ENCODE results near the gene PTPN18.

DNA sequence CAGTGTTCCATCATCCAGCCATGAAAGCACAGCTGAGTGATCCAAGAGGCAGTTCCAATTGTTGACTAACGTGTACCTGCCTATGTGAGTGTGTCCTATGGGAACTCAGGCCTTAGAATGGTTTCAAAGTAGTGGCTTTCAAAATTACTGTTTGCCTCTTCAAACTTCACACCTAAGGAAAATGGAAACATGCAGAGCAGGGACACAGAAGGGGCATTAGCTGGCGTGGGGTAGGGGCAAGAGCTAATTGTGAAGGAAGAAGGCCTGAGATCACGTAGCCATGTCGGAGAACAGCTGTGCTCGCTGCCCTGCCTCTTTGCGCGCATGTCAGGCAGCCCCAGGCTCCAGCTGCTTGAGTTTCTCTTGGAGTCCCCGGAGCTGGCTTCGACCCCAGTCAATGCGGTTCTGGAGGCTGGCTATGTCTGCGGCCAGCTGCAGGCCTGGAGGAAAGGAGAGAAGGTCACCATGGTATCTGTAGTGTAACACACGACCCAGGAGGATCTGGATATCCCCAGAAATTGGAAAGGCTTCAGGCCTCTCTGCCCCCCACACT is 17.0 kb upstream of the PTPN18 start:
- TF ChIP-seq, protein P1, sequence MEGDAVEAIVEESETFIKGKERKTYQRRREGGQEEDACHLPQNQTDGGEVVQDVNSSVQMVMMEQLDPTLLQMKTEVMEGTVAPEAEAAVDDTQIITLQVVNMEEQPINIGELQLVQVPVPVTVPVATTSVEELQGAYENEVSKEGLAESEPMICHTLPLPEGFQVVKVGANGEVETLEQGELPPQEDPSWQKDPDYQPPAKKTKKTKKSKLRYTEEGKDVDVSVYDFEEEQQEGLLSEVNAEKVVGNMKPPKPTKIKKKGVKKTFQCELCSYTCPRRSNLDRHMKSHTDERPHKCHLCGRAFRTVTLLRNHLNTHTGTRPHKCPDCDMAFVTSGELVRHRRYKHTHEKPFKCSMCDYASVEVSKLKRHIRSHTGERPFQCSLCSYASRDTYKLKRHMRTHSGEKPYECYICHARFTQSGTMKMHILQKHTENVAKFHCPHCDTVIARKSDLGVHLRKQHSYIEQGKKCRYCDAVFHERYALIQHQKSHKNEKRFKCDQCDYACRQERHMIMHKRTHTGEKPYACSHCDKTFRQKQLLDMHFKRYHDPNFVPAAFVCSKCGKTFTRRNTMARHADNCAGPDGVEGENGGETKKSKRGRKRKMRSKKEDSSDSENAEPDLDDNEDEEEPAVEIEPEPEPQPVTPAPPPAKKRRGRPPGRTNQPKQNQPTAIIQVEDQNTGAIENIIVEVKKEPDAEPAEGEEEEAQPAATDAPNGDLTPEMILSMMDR (conservative IDR thresholded peaks at IDR 0.05 in 1 of 2, IDR thresholded peaks at IDR 0.05 in 1 of 2; ENCODE audit: low read depth in 1 of 2, low read length in 2 of 2) = no peak
- no peak for TF ChIP-seq EZH2 (IDR thresholded peaks at IDR 0.05; ENCODE audit: low read length, missing control alignments)
